ENCODE results near the gene PRKCH. TPM values are rescaled to one million over a fixed set of nuclear protein-coding genes. Genes with fewer than 3 reads are reported as not detected.

PRKCH gene
- total RNA-seq, 1 experiment from 2014 or later, result 5.2 TPM

DNA sequence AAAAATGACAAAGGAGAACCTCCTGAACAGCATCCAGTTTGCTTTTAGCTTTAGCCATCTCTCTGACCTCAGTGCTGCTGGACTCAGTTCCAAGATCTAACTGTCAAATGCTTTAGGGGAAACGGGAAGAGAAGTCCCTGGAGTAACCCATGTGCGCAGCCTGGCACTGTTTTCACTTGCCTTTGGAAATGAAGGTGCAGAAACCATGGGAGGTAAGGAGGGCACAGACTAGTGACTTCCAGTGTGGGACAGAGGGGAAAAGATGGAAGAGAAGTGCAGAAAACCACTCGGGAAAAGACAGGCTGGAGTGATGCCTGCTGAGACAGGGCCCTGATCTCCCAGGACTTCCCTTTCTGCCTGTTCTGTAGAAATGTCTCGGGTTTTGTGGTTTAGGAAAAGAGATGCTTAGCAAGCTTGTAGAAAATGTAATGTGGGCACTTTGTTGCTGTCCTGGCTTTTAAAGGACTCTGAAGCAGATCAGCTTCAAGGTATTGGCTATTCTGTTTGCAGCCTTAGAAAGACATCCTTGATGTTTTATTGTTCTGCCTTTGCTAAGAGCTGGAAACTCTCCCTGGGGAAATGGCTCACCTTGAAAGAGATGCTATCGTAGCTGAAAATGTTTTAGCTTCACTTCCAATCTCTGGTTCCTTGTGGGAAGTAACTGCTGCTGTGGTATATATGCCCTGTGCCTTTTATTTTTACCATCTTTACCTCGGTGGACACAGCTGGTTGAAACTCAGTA lies 249.3 kb downstream of the PRKCH start:
- Mint-ChIP-seq H3K4me3 (no peak overlapping the region), H3K36me3 (ENCODE audit: insufficient read depth in 1 of 3, low read depth in 3 of 3) (no peaks in the 10 kb centered on the region), H3K27ac (no peak overlapping the region), H3K27me3 (ENCODE audit: low read depth) (peaks cover 15% of the 10 kb centered on the region), H3K4me1 (peaks cover 30% of the 10 kb centered on the region in 2 experiments), H3K9me3 (no peaks in the 10 kb centered on the region; a peak in 1 of 5 replicates)
- TF ChIP-seq, protein P1, sequence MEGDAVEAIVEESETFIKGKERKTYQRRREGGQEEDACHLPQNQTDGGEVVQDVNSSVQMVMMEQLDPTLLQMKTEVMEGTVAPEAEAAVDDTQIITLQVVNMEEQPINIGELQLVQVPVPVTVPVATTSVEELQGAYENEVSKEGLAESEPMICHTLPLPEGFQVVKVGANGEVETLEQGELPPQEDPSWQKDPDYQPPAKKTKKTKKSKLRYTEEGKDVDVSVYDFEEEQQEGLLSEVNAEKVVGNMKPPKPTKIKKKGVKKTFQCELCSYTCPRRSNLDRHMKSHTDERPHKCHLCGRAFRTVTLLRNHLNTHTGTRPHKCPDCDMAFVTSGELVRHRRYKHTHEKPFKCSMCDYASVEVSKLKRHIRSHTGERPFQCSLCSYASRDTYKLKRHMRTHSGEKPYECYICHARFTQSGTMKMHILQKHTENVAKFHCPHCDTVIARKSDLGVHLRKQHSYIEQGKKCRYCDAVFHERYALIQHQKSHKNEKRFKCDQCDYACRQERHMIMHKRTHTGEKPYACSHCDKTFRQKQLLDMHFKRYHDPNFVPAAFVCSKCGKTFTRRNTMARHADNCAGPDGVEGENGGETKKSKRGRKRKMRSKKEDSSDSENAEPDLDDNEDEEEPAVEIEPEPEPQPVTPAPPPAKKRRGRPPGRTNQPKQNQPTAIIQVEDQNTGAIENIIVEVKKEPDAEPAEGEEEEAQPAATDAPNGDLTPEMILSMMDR (conservative IDR thresholded peaks at IDR 0.05), result no peak
- Histone ChIP-seq H2BK20ac (ENCODE audit: low read depth, low read length, poor library complexity, severe bottlenecking) (no peak overlapping the region), H3K9ac (ENCODE audit: extremely low read depth, insufficient read length, low read length) (no peak overlapping the region), H3T11ph (ENCODE audit: low read length) (no peak overlapping the region), H3K4me2 (ENCODE audit: insufficient read depth, insufficient read length, low read length) (no peak overlapping the region), H2BK12ac (ENCODE audit: insufficient read length, low read depth, low read length) (no peak overlapping the region), H2AFZ (ENCODE audit: low read length) (no peak overlapping the region), H4K8ac (replicated peaks; ENCODE audit: insufficient read length, low read depth, low read length) (no peak overlapping the region), H3K27ac (ENCODE audit: insufficient read length, low read depth, low read length) (no peak overlapping the region), H2BK120ac (ENCODE audit: low read depth, low read length, poor library complexity, severe bottlenecking) (no peak overlapping the region), H3K56ac (ENCODE audit: insufficient read length, low read depth, low read length) (no peak overlapping the region), H4K20me1 (ENCODE audit: control insufficient read depth, insufficient read depth, insufficient read length) (no peaks in the 10 kb centered on the region), H3K18ac (ENCODE audit: insufficient read length, low read depth, low read length) (no peak overlapping the region), H3K27me3 (ENCODE audit: insufficient read depth, low read length) (no peaks in the 10 kb centered on the region), H2BK15ac (ENCODE audit: low read depth, low read length) (no peak overlapping the region), H3K79me2 (ENCODE audit: insufficient read depth, low read length) (no peaks in the 10 kb centered on the region), H3K79me1 (ENCODE audit: insufficient read depth, low read depth, low read length, poor library complexity, severe bottlenecking) (no peaks in the 10 kb centered on the region), H4K91ac (ENCODE audit: insufficient read length, low read depth, low read length) (no peak overlapping the region), H2BK5ac (ENCODE audit: insufficient read length, low read length) (no peak overlapping the region), H3K14ac (ENCODE audit: insufficient read depth, low read length) (no peak overlapping the region), H3K4ac (ENCODE audit: low read depth, low read length) (no peak overlapping the region), H3K9me3 (ENCODE audit: control insufficient read depth, low read depth, low read length) (no peaks in the 10 kb centered on the region), H3K4me1 (ENCODE audit: insufficient read depth, low read length) (no peaks in the 10 kb centered on the region), H4K5ac (ENCODE audit: insufficient read length, low read depth, low read length) (no peak overlapping the region), H2AK5ac (ENCODE audit: insufficient read length, low read length) (no peak overlapping the region), H3K23me2 (ENCODE audit: insufficient read length, low read depth, low read length, poor library complexity, severe bottlenecking) (peaks cover 3% of the 10 kb centered on the region), H3K23ac (ENCODE audit: insufficient read length, low read depth, low read length) (no peak overlapping the region)
- DNase-seq, result no peak
- WGBS (ENCODE audit: extremely low coverage, insufficient read length, low lambda C conversion rate), result no CpG with 5 or more reads among the region's 6 CpGs
